Right atrium auricular region (tissue), 2 donors: ENCODE data around the gene NQO2. TPM values are rescaled to one million over a fixed set of nuclear protein-coding genes. Genes with fewer than 3 reads are reported as not detected.
"Not testable (repeated sequence)": the region's sequence is repeated elsewhere in the genome, so short reads cannot be mapped to it uniquely, and the experiment has no call there.

ENCODE experiments used
- DNase-seq: peaks from one replicate; pipeline ENCODE4 v3.0.0-alpha.2; 2019; ENCODE audit warnings: low spot score
- H3K27ac ChIP-seq, 2 donors: fragments of 200-600 bp; sonication (generic); 1 replicate in 1 of 2; 2 replicates in 1 of 2; pipeline ENCODE4 v1.5.1; 2016 to 2019
- H3K27me3 ChIP-seq, 2 donors: fragments of 200-600 bp; sonication (generic); one replicate each; pipeline versions ENCODE4 v1.5.1 to v1.6.0; 2017 to 2019
- H3K36me3 ChIP-seq: fragments of 200-600 bp; sonication (generic); one replicate; pipeline ENCODE4 v1.5.1; 2016
- H3K4me1 ChIP-seq, 2 donors: fragments of 200-600 bp; sonication (generic); one replicate each; pipeline versions ENCODE4 v1.5.1 to v1.6.0; 2017 to 2019
- H3K4me3 ChIP-seq, 2 donors: fragments of 200-600 bp; sonication (generic); 1 replicate in 1 of 2; 2 replicates in 1 of 2; pipeline ENCODE4 v1.5.1; 2017 to 2019; ENCODE audit warnings: mild to moderate bottlenecking in 1 of 2, moderate library complexity in 1 of 2
- H3K9me3 ChIP-seq, 2 donors: fragments of 200-600 bp; sonication (generic); one replicate each; pipeline ENCODE4 v1.5.1; 2019
- CTCF ChIP-seq, 2 donors: fragments of 200-600 bp; sonication (generic); IDR thresholded peaks; one replicate each; pipeline ENCODE4 v1.5.1; 2019; ENCODE audit warnings: antibody characterized with exemption in 2 of 2
- total RNA-seq, 2 donors: library from RNA; depleted of rRNA; stranded (reverse); fragments of >200 nt; gene quantifications; one replicate each; pipeline ENCODE4 v1.1.0, GENCODE V29; 2016

NQO2 gene
- total RNA-seq, 2 donors from 2014 or later, result 37.6 to 68.1 TPM

- no peak for TF ChIP-seq CTCF (IDR thresholded peaks at IDR 0.05)
- H3K27me3 ChIP-seq, result no peaks in the 10 kb centered on the region
Measured at GRCh38 chr6:2970753-2971419, 28.8 kb upstream of the NQO2 start.

GRCh38 chr6:2971420-2972218 is 28.1 kb upstream of the NQO2 start, which contains the start of gene SERPINB6:
Gene SERPINB6, minus strand, starts transcription at chr6:2971567. Its CDS starts 12,235 bp downstream, at chr6:2959332.
- H3K27me3 ChIP-seq, result no peaks in the 10 kb centered on the region
- peaks cover 0 to 19% of the 10 kb centered on the region in 2 donors for H3K4me1 ChIP-seq
- peak within 1 kb of the TSS; percentile 96 to 100 for H3K27ac ChIP-seq
- peak; percentile 90 for DNase-seq
- no peak for TF ChIP-seq CTCF (IDR thresholded peaks at IDR 0.05)
- no peaks in the 10 kb centered on the region for H3K9me3 ChIP-seq
- no peaks in the 10 kb centered on the region for H3K36me3 ChIP-seq
- H3K4me3 ChIP-seq, result peak within 1 kb of the TSS; percentile 82 to 90

More at GRCh38 chr6:2970753-2971419, 28.8 kb upstream of the NQO2 start:
- Histone ChIP-seq H3K4me3 (peak overlapping the region; percentile 82 to 90), H3K36me3 (no peaks in the 10 kb centered on the region), H3K9me3 (no peaks in the 10 kb centered on the region), H3K27ac (peak overlapping the region; percentile 96 to 100), H3K4me1 (peaks cover 0 to 20% of the 10 kb centered on the region in 2 donors)
- DNase-seq, result peak; percentile 81

- not testable (repeated sequence) for H3K9me3 ChIP-seq, H3K27me3 ChIP-seq, H3K36me3 ChIP-seq, DNase-seq
- peak overlapping the region; percentile 82 to 90 for H3K4me3 ChIP-seq
- H3K27ac ChIP-seq, result peak overlapping the region; percentile 96 to 100
- H3K4me1 ChIP-seq, result peaks cover 0 to 14% of the 10 kb centered on the region in 2 donors
Measured at GRCh38 chr6:2972219-2972487, 27.5 kb upstream of the NQO2 start.

- not testable (repeated sequence) for H3K9me3 ChIP-seq, H3K36me3 ChIP-seq, H3K27me3 ChIP-seq, H3K4me3 ChIP-seq, DNase-seq
- Histone ChIP-seq H3K4me1 (peaks cover 0 to 13% of the 10 kb centered on the region in 2 donors), H3K27ac (peak overlapping the region in 1 of 2 donors; percentile 100)
Measured at GRCh38 chr6:2972685-2973084, 27.0 kb upstream of the NQO2 start.

GRCh38 chr6:2973180-2973579 is 26.5 kb upstream of the NQO2 start:
- not testable (repeated sequence) for H3K36me3 ChIP-seq, H3K27ac ChIP-seq, H3K27me3 ChIP-seq, H3K4me3 ChIP-seq, H3K9me3 ChIP-seq, DNase-seq
- peaks cover 0 to 13% of the 10 kb centered on the region in 2 donors for H3K4me1 ChIP-seq

GRCh38 chr6:2973676-2974075 is 26.0 kb upstream of the NQO2 start:
- DNase-seq, result no peak
- Histone ChIP-seq H3K27ac (no peak overlapping the region), H3K36me3 (no peaks in the 10 kb centered on the region), H3K9me3 (no peaks in the 10 kb centered on the region), H3K4me3 (no peak overlapping the region), H3K4me1 (peaks cover 0 to 13% of the 10 kb centered on the region in 2 donors), H3K27me3 (no peaks in the 10 kb centered on the region)
- TF ChIP-seq CTCF (IDR thresholded peaks at IDR 0.05), result no peak

GRCh38 chr6:2976060-2976459 is 23.6 kb upstream of the NQO2 start:
- no peaks in the 10 kb centered on the region for H3K27me3 ChIP-seq
- no peak overlapping the region for H3K4me3 ChIP-seq
- H3K9me3 ChIP-seq, result no peaks in the 10 kb centered on the region
- DNase-seq, result no peak
- no peaks in the 10 kb centered on the region for H3K36me3 ChIP-seq
- peaks cover 0 to 14% of the 10 kb centered on the region in 2 donors for H3K4me1 ChIP-seq
- no peak for TF ChIP-seq CTCF (IDR thresholded peaks at IDR 0.05)
- no peak overlapping the region for H3K27ac ChIP-seq
